Caco-2 (cell line): Measurements from ENCODE around the gene A2M. TPM values are rescaled to one million over a fixed set of nuclear protein-coding genes. Genes with fewer than 3 reads are reported as not detected.
A peak's percentile ranks its signal among the peaks of the same experiment; 100 is the strongest.

Source experiments
- Bru-seq: library from RNA; stranded (reverse); fragments of 400-500 nt; gene quantifications from one replicate; lab custom pipeline; 2021; lab: Mats Ljungman, UMichigan
- BruChase-seq, 2 experiments: library from RNA; stranded (reverse); fragments of 400-500 nt; gene quantifications; one replicate each; lab custom pipeline; 2021; lab: Mats Ljungman, UMichigan
- BruUV-seq: library from RNA; stranded (reverse); fragments of 400-500 nt; replicated peaks from 2 replicates; lab custom pipeline; 2021; lab: Mats Ljungman, UMichigan
- CTCF ChIA-PET: fragments of 300-600 bp; sonication (Branson Sonifier 250); formaldehyde crosslinking; loops from one replicate; lab custom pipeline; 2022; ENCODE audit warnings: antibody characterized with exemption; lab: Charles Lee
- POLR2A ChIA-PET: fragments of 300-600 bp; sonication (Branson Sonifier 250); formaldehyde crosslinking; loops from one replicate; lab custom pipeline; 2022; ENCODE audit warnings: antibody characterized with exemption; lab: Charles Lee
- DNase-seq, 2 experiments: peaks; one replicate each; pipeline versions ENCODE4 v3.0.0 to v3.0.0-alpha.2; 2020 to 2022
- H3K27me3 ChIP-seq: replicated peaks from 2 replicates; pipeline ENCODE4 v1.6.0; 2011; ENCODE audit warnings: low read length; ENCODE audit not compliant: control insufficient read depth, insufficient read depth
- H3K36me3 ChIP-seq: 2 replicates; pipeline ENCODE4 v1.5.1; 2011; ENCODE audit warnings: low read length; ENCODE audit not compliant: control insufficient read depth, insufficient read depth
- H3K4me1 ChIP-seq: fragments of 250-450 bp; sonication (Bioruptor Pico); 2 replicates; pipeline ENCODE4 v1.5.1; 2020; ENCODE audit warnings: mild to moderate bottlenecking
- H3K4me3 ChIP-seq: 2 replicates; pipeline ENCODE4 v1.5.1; 2011; ENCODE audit warnings: low read depth, mild to moderate bottlenecking, control low read depth, low read length
- H3K9me3 ChIP-seq: fragments of 250-450 bp; sonication (Bioruptor Pico); 2 replicates; pipeline ENCODE4 v1.5.1; 2020; ENCODE audit warnings: mild to moderate bottlenecking, moderate library complexity
- H3K27ac Mint-ChIP-seq: one replicate; pipeline ENCODE4 v1.8.0; 2022; ENCODE audit warnings: mixed read lengths; ENCODE audit not compliant: unreplicated experiment
- H3K27me3 Mint-ChIP-seq: one replicate; pipeline ENCODE4 v1.8.0; 2022; ENCODE audit warnings: mixed read lengths; ENCODE audit not compliant: insufficient read depth, unreplicated experiment
- H3K36me3 Mint-ChIP-seq: one replicate; pipeline ENCODE4 v1.8.0; 2022; ENCODE audit warnings: mild to moderate bottlenecking, mixed read lengths; ENCODE audit not compliant: insufficient read depth, unreplicated experiment
- H3K4me1 Mint-ChIP-seq: one replicate; pipeline ENCODE4 v1.8.0; 2022; ENCODE audit warnings: low read depth, mixed read lengths; ENCODE audit not compliant: unreplicated experiment
- H3K4me3 Mint-ChIP-seq: one replicate; pipeline ENCODE4 v1.8.0; 2022; ENCODE audit warnings: mild to moderate bottlenecking, moderate library complexity, mixed read lengths; ENCODE audit not compliant: unreplicated experiment
- H3K9me3 Mint-ChIP-seq: one replicate; pipeline ENCODE4 v1.8.0; 2022; ENCODE audit warnings: mixed read lengths; ENCODE audit not compliant: unreplicated experiment
- CTCF ChIP-seq, 2 experiments: fragments of 200-600 bp in 1 of 2; IDR thresholded peaks; 1 replicate in 1 of 2; 2 replicates in 1 of 2; pipeline versions ENCODE4 v1.5.1 to v1.8.0; 2011 to 2022; ENCODE audit warnings: antibody characterized with exemption in 1 of 2, control low read depth in 1 of 2, inconsistent platforms in 1 of 2, low read depth in 1 of 2, low read length in 1 of 2, mild to moderate bottlenecking in 1 of 2, moderate library complexity in 1 of 2; ENCODE audit not compliant: insufficient read depth in 1 of 2, severe bottlenecking in 1 of 2, unreplicated experiment in 1 of 2
- intact Hi-C: fragments of 100-400 bp; cut with micrococcal nuclease; formaldehyde crosslinking; loops from one replicate; pipeline ENCODE4 v1.10.0; 2022; ENCODE audit not compliant: unreplicated experiment
- long read RNA-seq: library from polyadenylated mRNA; stranded (forward); transcript quantifications from one replicate; pipeline ENCODE4 v2.0.0, GENCODE V29; 2022
- total RNA-seq: library from RNA; stranded (reverse); gene quantifications from 2 replicates; pipeline ENCODE4 v1.2.3, GENCODE V29; 2022

The A2M gene
- 0.60 and 1.00 TPM in 2 replicates for total RNA-seq
- Bru-seq, nascent RNA: percentile 16 among the genes with signal in this experiment
- BruChase-seq, experiment 1, labeled RNA remaining after a 2-hour chase: percentile 10 among the genes with signal in this experiment
- BruChase-seq, experiment 2, labeled RNA remaining after a 6-hour chase: percentile 13 among the genes with signal in this experiment
- long read RNA-seq, full-length matches to known transcripts: 2 of 3 reads
- long read RNA-seq, partial matches to known transcripts: 1 of 3 reads
- long read RNA-seq, other reads (novel, unspliced or antisense): 0 of 3 reads

DNA sequence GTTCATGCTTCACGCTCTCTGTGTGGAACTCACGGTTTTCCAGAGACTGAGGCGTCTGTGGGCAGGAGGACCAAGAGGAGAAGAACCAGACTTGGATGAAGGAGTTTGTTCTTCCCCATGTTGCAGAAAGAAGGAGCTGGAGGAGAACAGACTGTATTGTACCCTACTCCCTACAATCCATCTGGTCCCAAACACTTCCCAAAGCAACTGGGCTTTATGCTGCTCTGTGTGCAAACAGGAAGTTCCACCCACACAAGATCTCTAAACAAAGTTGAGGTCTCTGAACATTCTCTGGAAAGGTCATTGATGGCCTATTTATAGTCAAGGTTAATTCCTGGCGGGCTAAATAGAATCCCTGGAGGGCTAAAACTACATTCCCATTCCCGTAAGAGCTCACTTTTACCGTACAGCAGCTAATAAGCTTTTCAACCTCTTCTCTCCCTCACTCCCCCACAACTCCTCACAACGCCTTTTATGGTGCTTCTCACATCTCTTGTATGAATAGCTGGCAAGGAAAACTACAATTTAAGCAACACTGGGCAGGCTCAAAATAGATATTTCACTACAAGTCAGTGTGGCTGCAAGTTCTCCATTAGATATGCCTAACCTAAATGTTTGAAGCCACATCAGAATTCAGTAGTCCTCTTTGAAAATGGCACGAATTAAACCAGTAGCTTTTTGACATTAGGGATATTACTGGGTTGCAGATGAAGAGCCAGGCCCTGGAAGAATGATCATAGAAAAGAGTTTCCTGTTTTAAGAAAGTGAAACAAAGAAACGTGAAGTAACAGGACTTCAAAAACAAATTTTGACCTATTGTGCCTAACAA is at the start of gene A2M:
A2M (minus strand) TSS at position 189 of the 829 bp plus-strand sequence; CDS start at position 119, 70 bp downstream.
- H3K27ac Mint-ChIP-seq: no peak within 1 kb of the TSS
- Histone ChIP-seq H3K36me3 (no peaks in the 10 kb centered on the region), H3K4me3 (no peak within 1 kb of the TSS), H3K27me3 (no peaks in the 10 kb centered on the region), H3K4me1 (peaks cover 7% of the 10 kb centered on the region), H3K9me3 (no peaks in the 10 kb centered on the region)
- no TSS peak for BruUV-seq
- no peak within 1 kb of the TSS for H3K4me3 Mint-ChIP-seq
- ChIA-PET POLR2A (no interaction called here), CTCF (no interaction called here)
- intact Hi-C loops: loop anchor here (2.0 kb wide), 1 partner anchor 17 kb away; no protein-coding TSS in a partner anchor
- H3K9me3 Mint-ChIP-seq: peaks cover 19% of the 10 kb centered on the region
- H3K36me3 Mint-ChIP-seq: no peaks in the 10 kb centered on the region
- H3K27me3 Mint-ChIP-seq: no peaks in the 10 kb centered on the region
- H3K4me1 Mint-ChIP-seq: no peaks in the 10 kb centered on the region
- DNase-seq: no peak
- TF ChIP-seq CTCF (IDR thresholded peaks at IDR 0.05; ENCODE audit: insufficient read depth in 1 of 2, low read depth in 1 of 2, low read length in 1 of 2, severe bottlenecking in 1 of 2, unreplicated experiment in 1 of 2): no peak

DNA sequence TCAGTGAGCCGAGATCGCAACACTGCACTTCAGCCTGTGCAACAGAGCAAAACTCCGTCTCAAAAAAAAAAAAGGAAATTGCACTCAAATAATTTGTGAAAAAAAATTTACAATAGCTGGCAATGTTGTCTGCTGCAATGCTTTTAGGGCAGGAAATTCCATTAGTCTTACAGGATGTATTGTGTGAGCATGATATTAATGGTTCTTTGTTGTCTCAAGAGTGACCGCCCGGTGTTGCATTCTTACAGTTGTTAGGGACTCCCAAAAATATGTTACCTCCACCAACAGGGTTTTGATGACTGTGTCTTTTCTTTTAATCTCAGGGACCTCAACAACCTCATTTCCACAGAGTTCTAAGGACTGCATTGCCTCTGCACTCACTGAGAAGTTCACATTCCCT is 47.7 kb upstream of the A2M start:
- CTCF ChIA-PET: no interaction called here

More for the DNA sequence above, 47.7 kb upstream of the A2M start:
- no peak for TF ChIP-seq CTCF (IDR thresholded peaks at IDR 0.05; ENCODE audit: insufficient read depth in 1 of 2, low read depth in 1 of 2, low read length in 1 of 2, severe bottlenecking in 1 of 2, unreplicated experiment in 1 of 2)
- no TSS peak for BruUV-seq
- no peak overlapping the region for H3K4me3 ChIP-seq
- POLR2A ChIA-PET: no interaction called here
- H3K4me1 ChIP-seq: no peaks in the 10 kb centered on the region; the same call in 1 of the 2 replicates
- intact Hi-C loops: no loop called here
- H3K9me3 ChIP-seq: no peaks in the 10 kb centered on the region; the same call in 1 of the 2 replicates
- H3K36me3 ChIP-seq: no peaks in the 10 kb centered on the region
- H3K4me1 Mint-ChIP-seq: peaks cover 6% of the 10 kb centered on the region
- no peak overlapping the region for H3K27ac Mint-ChIP-seq
- no peak overlapping the region for H3K4me3 Mint-ChIP-seq
- DNase-seq: no peak
- H3K9me3 Mint-ChIP-seq: no peaks in the 10 kb centered on the region
- peaks cover 3% of the 10 kb centered on the region for H3K27me3 Mint-ChIP-seq
- no peaks in the 10 kb centered on the region for H3K27me3 ChIP-seq
- H3K36me3 Mint-ChIP-seq: no peaks in the 10 kb centered on the region
